Kidney (tissue), 14 donors: Measurements from ENCODE around the gene MBTD1. TPM values are rescaled to one million over a fixed set of nuclear protein-coding genes. Genes with fewer than 3 reads are reported as not detected.

Source experiments
- DNase-seq, 5 donors: peaks; one replicate each; pipeline ENCODE4 v3.0.0-alpha.2; 2013 to 2020
- FAIRE-seq: peaks from 2 replicates; lab custom pipeline; 2012; peaks lifted over from hg19 to GRCh38; lab: Jason Lieb, UNC
- H3K27ac ChIP-seq, 2 donors: one replicate each; pipeline ENCODE4 v1.7.0; 2013; ENCODE audit warnings: low read depth in 2 of 2, low read length in 2 of 2, inconsistent platforms in 1 of 2
- H3K27me3 ChIP-seq: one replicate; pipeline ENCODE4 v1.7.1; 2013; ENCODE audit warnings: low read length, inconsistent platforms; ENCODE audit not compliant: control insufficient read depth, insufficient read depth
- H3K36me3 ChIP-seq, 3 donors: one replicate each; pipeline versions ENCODE4 v1.7.0 to v1.7.1; 2013; ENCODE audit warnings: low read length in 3 of 3, control low read depth in 1 of 3, inconsistent platforms in 1 of 3; ENCODE audit not compliant: insufficient read depth in 3 of 3, control insufficient read depth in 2 of 3
- H3K4me1 ChIP-seq, 3 donors: one replicate each; pipeline versions ENCODE4 v1.7.0 to v1.7.1; 2013; ENCODE audit warnings: low read length in 3 of 3, inconsistent platforms in 1 of 3, low read depth in 1 of 3; ENCODE audit not compliant: control insufficient read depth in 2 of 3, insufficient read depth in 2 of 3
- H3K4me3 ChIP-seq, 3 donors: one replicate each; pipeline versions ENCODE4 v1.7.0 to v1.8.1; 2013; ENCODE audit warnings: low read length in 3 of 3, control low read depth in 1 of 3, inconsistent platforms in 1 of 3
- H3K9ac ChIP-seq, 3 donors: one replicate each; pipeline versions ENCODE4 v1.7.0 to v1.7.1; 2013; ENCODE audit warnings: low read length in 3 of 3, control low read depth in 1 of 3, inconsistent platforms in 1 of 3
- H3K9me3 ChIP-seq, 3 donors: one replicate each; pipeline versions ENCODE4 v1.7.0 to v1.7.1; 2013; ENCODE audit warnings: low read length in 3 of 3, control low read depth in 1 of 3, inconsistent platforms in 1 of 3; ENCODE audit not compliant: control insufficient read depth in 2 of 3, insufficient read depth in 1 of 3
- CTCF ChIP-seq: IDR thresholded peaks from 3 replicates; pipeline ENCODE4 v1.5.1; 2012; ENCODE audit warnings: mild to moderate bottlenecking, moderate library complexity, borderline replicate concordance; ENCODE audit not compliant: insufficient read depth; ENCODE audit errors: extremely low read depth
- intact Hi-C: fragments of 100-400 bp; cut with DNase I; formaldehyde crosslinking; loops from one replicate; pipeline ENCODE4 v1.11.1; 2022
- polyA plus RNA-seq: library from polyadenylated mRNA; stranded (reverse); fragments of 350-450 nt; fragmentation: Illumina TruSeq; extraction: RNeasy Lipid Tissue Mini Kit (QIAGEN cat#74804); gene quantifications from one replicate; pipeline ENCODE4 v1.2.3, GENCODE V29; 2014; ENCODE audit warnings: low read depth, low replicate concordance; ENCODE audit not compliant: insufficient read depth
- total RNA-seq: library from RNA; stranded (reverse); fragmentation: NEBNext Ultra II Directional; extraction: Animal tissue kit (Norgen Biotek cat#: 25700); gene quantifications from one replicate; pipeline ENCODE4 v1.2.1, GENCODE V29; 2021
- donor health status: control.
- donor health status: control.
- donor health status: control.
- donor health status: control.
- donor health status: control.
- donor health status: DM: yes; HTN: yes; CAD: no.
- donor health status: Normal renal cell carcinoma (clear cell type).

The MBTD1 gene
- total and polyA plus RNA-seq, 2 donors from 2014 or later: 4.8 to 14.9 TPM

- no peak overlapping the region for H3K4me3 ChIP-seq
- H3K27me3 ChIP-seq: no peaks in the 10 kb centered on the region
- TF ChIP-seq CTCF: no peak
- H3K9me3 ChIP-seq: no peaks in the 10 kb centered on the region
- H3K4me1 ChIP-seq: no peaks in the 10 kb centered on the region
- no peak overlapping the region for H3K27ac ChIP-seq
- no peak overlapping the region for H3K9ac ChIP-seq
- intact Hi-C loops: no loop called here
- FAIRE-seq (no peak), DNase-seq (no peak)
- H3K36me3 ChIP-seq: peaks cover 8 to 39% (median 26%) of the 10 kb centered on the region in 3 donors
Measured at GRCh38 chr17:51279183-51279582, 19.3 kb upstream of the MBTD1 start.

GRCh38 chr17:51275381-51275780, 15.5 kb upstream of the MBTD1 start:
- intact Hi-C loops: no loop called here
- H3K27ac ChIP-seq: no peak overlapping the region
- no peaks in the 10 kb centered on the region for H3K27me3 ChIP-seq
- no peak overlapping the region for H3K9ac ChIP-seq
- no peak overlapping the region for H3K4me3 ChIP-seq
- no peak for TF ChIP-seq CTCF
- peaks cover 8 to 43% (median 25%) of the 10 kb centered on the region in 3 donors for H3K36me3 ChIP-seq
- no peaks in the 10 kb centered on the region for H3K4me1 ChIP-seq
- DNase-seq: no peak
- H3K9me3 ChIP-seq: no peaks in the 10 kb centered on the region
- no peak for FAIRE-seq

DNA sequence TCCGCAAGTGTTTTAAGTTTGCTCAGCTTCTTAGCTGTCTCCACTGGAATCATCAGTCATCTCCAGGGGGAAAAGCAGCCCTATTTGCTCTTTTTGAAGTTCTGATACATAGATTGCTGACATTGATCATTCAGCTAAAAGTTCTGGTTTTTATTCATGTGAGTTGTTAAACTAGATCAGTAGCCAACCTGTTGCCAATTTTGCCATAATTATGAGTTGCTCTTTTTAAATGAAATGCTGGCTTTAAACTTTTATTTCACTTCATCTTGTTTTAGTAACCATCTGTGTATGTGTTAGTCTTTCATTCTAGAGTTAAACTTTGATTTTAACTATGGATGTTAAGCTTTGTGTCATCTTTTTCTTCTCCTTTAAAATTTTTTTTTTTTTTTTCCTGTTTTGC, 13.0 kb upstream of the MBTD1 start:
- no peaks in the 10 kb centered on the region for H3K27me3 ChIP-seq
- intact Hi-C loops: no loop called here
- peaks cover 7 to 38% (median 19%) of the 10 kb centered on the region in 3 donors for H3K36me3 ChIP-seq
- no peak overlapping the region for H3K27ac ChIP-seq
- TF ChIP-seq CTCF: no peak
- H3K9me3 ChIP-seq: no peaks in the 10 kb centered on the region
- H3K9ac ChIP-seq: no peak overlapping the region
- DNase-seq (no peak), FAIRE-seq (no peak)
- H3K4me1 ChIP-seq: no peaks in the 10 kb centered on the region
- H3K4me3 ChIP-seq: no peak overlapping the region

DNA sequence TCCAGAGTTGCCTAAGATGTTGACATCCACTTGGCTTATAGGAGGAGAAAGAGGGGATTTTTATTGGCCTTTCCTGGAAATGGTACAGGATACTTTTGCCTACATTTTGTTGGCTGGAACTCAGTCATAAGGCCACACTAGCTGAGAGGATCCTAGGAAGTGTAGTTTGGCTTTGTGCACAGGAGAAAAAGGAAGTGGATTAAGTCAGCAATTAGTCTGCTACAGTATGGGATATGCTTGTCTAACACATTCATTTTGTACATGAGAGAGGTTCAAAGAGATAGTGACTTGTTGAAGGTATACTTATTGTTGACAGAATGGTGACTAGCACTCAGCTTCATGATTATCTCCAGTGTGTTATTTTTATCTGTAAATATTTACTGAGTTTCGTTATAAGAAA, 10.8 kb upstream of the MBTD1 start:
- H3K36me3 ChIP-seq: peaks cover 5 to 36% (median 10%) of the 10 kb centered on the region in 3 donors
- FAIRE-seq: no peak

More for the DNA sequence above, 10.8 kb upstream of the MBTD1 start:
- no peak for DNase-seq
- Histone ChIP-seq H3K9me3 (no peaks in the 10 kb centered on the region), H3K27me3 (no peaks in the 10 kb centered on the region), H3K9ac (no peak overlapping the region), H3K4me3 (no peak overlapping the region), H3K4me1 (no peaks in the 10 kb centered on the region), H3K27ac (no peak overlapping the region)
- no peak for TF ChIP-seq CTCF
- intact Hi-C loops: no loop called here
